Heart right ventricle (tissue), 16 donors: ENCODE results near the gene PHC2. TPM values are rescaled to one million over a fixed set of nuclear protein-coding genes. Genes with fewer than 3 reads are reported as not detected.
A peak's percentile ranks its signal among the peaks of the same experiment; 100 is the strongest.

Experiments used
- ATAC-seq, 8 donors: fragments of 200-7000 bp; cut with Tn5 transposase; one replicate each; pipeline ENCODE4 v1.9.1; 2020; ENCODE audit warnings: mild to moderate bottlenecking in 8 of 8, moderate library complexity in 8 of 8, moderate number of reproducible peaks in 1 of 8
- DNase-seq, 2 donors: peaks; one replicate each; pipeline ENCODE4 v3.0.0-alpha.2; 2020
- H3K27ac ChIP-seq, 10 donors: fragments of 200-600 bp; sonication (generic) in 2 of 10; one replicate each; pipeline versions ENCODE4 v1.5.0 to v1.8.0; 2020 to 2022; ENCODE audit warnings: mild to moderate bottlenecking in 3 of 10
- H3K27me3 ChIP-seq, 7 donors: fragments of 200-600 bp; one replicate each; pipeline ENCODE4 v1.8.0; 2021 to 2022; ENCODE audit warnings: mild to moderate bottlenecking in 2 of 7
- H3K36me3 ChIP-seq, 9 donors: fragments of 200-600 bp; sonication (generic) in 1 of 9; one replicate each; pipeline versions ENCODE4 v1.5.0 to v1.8.0; 2020 to 2022; ENCODE audit warnings: mild to moderate bottlenecking in 2 of 9
- H3K4me1 ChIP-seq, 9 donors: fragments of 200-600 bp; sonication (generic) in 1 of 9; one replicate each; pipeline versions ENCODE4 v1.5.0 to v1.8.0; 2020 to 2022; ENCODE audit warnings: mild to moderate bottlenecking in 4 of 9
- H3K4me3 ChIP-seq, 10 donors: fragments of 200-600 bp; sonication (generic) in 2 of 10; one replicate each; pipeline versions ENCODE4 v1.5.0 to v1.8.0; 2020 to 2022; ENCODE audit warnings: mild to moderate bottlenecking in 7 of 10, moderate library complexity in 2 of 10
- H3K9me3 ChIP-seq, 11 donors: fragments of 200-600 bp in 10 of 11; sonication (generic) in 2 of 11; one replicate each; pipeline versions ENCODE4 v1.5.0 to v1.8.0; 2013 to 2022; ENCODE audit warnings: mild to moderate bottlenecking in 2 of 11, control low read depth in 1 of 11, moderate library complexity in 1 of 11
- CTCF ChIP-seq, 9 donors: fragments of 200-600 bp; sonication (generic) in 2 of 9; IDR thresholded peaks; one replicate each; pipeline versions ENCODE4 v1.5.0 to v1.8.0; 2021 to 2022; ENCODE audit warnings: antibody characterized with exemption in 9 of 9, mild to moderate bottlenecking in 5 of 9, moderate library complexity in 1 of 9
- WGBS, 2 donors: extraction: QIAGEN DNeasy Blood & Tissue Kit; methylation state at CpG; one replicate each; pipeline ENCODE4 v1.1.7; 2013; ENCODE audit warnings: inconsistent platforms in 1 of 2; 5-methylcytosine and 5-hydroxymethylcytosine counted together
- intact Hi-C, 10 donors: fragments of 100-400 bp; cut with DNase I; formaldehyde crosslinking; loops; one replicate each; pipeline versions ENCODE4 v1.11.1 to v1.14.2; 2022
- polyA plus RNA-seq, 2 donors: library from polyadenylated mRNA; stranded (reverse); fragments of 200-250 nt; gene quantifications; one replicate each; pipeline ENCODE4 v1.2.3, GENCODE V29; 2013
- total RNA-seq, 10 donors: library from RNA; stranded (reverse); fragmentation: NEBNext Ultra II Directional in 3 of 10; extraction: Animal tissue kit (Norgen Biotek cat#: 25700) in 3 of 10; gene quantifications; one replicate each; pipeline versions ENCODE4 v1.2.1 to v1.2.4, GENCODE V29; 2021 to 2023
- donor health status: Arrhythmogenic right ventricular cardiomyopathy.
- donor health status: ischemic (EF 13 %, LVEDD 7.1; RV severe dilation, severe dysfunction).
- donor health status: healthy with polysubstance abuse.
- donor health status: DM: no; HTN: yes; CAD: no.
- donor health status: DM: no; HTN: no; CAD: no.
- donor health status: ischemic (EF 25% LVEDD 6.9; RV normal size, moderate dysfunction).
- donor health status: ischemic (EF 25% LVEDD 5.7; RV mildly dilated, moderate dysfunction).
- donor health status: healthy.
- donor health status: DM: yes; HTN: yes; CAD: no.
- donor health status: Ischemic cardiomyopathy.
- donor health status: ischemic (EF 35%, LVEDD 5.7; RV mildly dilated, moderate dysfunction).
- donor health status: nonischemic (EF 11% LVEDD 7.7; RV severe dilation, severe dysfunction).
- donor health status: DM: yes; HTN: yes; CAD: no.
- donor health status: PGD.
- donor health status: ischemic (EF 29% LVEDD 5.4; RV normal size, mild dysfunction).
- donor health status: nonischemic (EF 23%, LVEDD 6.1; RV moderate dilation, normal function).

PHC2 gene
- total and polyA plus RNA-seq, 12 donors, result 81.2 to 136 (median 99.3) TPM

GRCh38 chr1:33426916-33427315 is 4.0 kb downstream of the PHC2 start:
- WGBS, 2 donors, result 53 to 64% methylated on average over 3 of the region's 3 CpGs

GRCh38 chr1:33425900-33426299 is 5.0 kb downstream of the PHC2 start:
- peaks cover 0 to 62% (median 45%) of the 10 kb centered on the region in 9 donors for H3K4me1 ChIP-seq
- no peak for ATAC-seq
- no peaks in the 10 kb centered on the region for H3K27me3 ChIP-seq
- peaks cover 0 to 6% (median 0%) of the 10 kb centered on the region in 9 donors for H3K36me3 ChIP-seq
- no peak for TF ChIP-seq CTCF (IDR thresholded peaks at IDR 0.05)
- H3K9me3 ChIP-seq, result no peaks in the 10 kb centered on the region
- intact Hi-C loops, result loop anchor here in 3 of 10 donors (5.0 kb wide), 2 partner anchors 39 to 44 kb away; no protein-coding TSS in a partner anchor
- H3K27ac ChIP-seq, result peak overlapping the region in 1 of 10 donors; percentile 64
- no peak for DNase-seq
- WGBS, 2 donors, result 94 to 95% methylated on average over 2 of the region's 2 CpGs
- no peak overlapping the region for H3K4me3 ChIP-seq

More at GRCh38 chr1:33426916-33427315, 4.0 kb downstream of the PHC2 start:
- Histone ChIP-seq H3K27me3 (no peaks in the 10 kb centered on the region), H3K27ac (peak overlapping the region in 9 of 10 donors; percentile 6 to 88 (median 36)), H3K36me3 (peaks cover 0 to 6% (median 0%) of the 10 kb centered on the region in 9 donors), H3K9me3 (no peaks in the 10 kb centered on the region), H3K4me3 (no peak overlapping the region), H3K4me1 (peaks cover 0 to 57% (median 37%) of the 10 kb centered on the region in 9 donors)
- no peak for TF ChIP-seq CTCF (IDR thresholded peaks at IDR 0.05)
- DNase-seq, result no peak
- no peak for ATAC-seq
- intact Hi-C loops, result loop anchor here in 3 of 10 donors (5.0 kb wide), 2 partner anchors 40 to 45 kb away; no protein-coding TSS in a partner anchor

DNA sequence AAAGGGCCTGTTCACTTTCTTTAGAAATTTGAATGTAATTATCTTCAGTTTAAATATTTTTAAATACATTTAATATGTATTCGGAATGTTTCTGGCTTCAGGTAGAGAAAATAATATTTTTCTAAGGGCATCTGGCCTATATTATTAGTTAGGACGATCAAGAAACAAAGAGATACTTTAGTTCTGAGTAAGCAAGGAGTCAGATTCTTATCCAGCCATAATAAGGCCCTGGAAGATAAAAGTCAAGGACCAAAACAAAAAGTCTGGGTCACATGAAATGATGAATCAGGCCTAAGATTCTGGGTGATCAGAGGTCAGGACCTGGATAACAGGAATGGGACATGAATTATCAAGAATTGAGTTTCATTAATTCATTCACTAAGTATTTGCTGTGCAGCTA is 6.3 kb downstream of the PHC2 start:
- Histone ChIP-seq H3K27ac (no peak overlapping the region), H3K27me3 (no peaks in the 10 kb centered on the region), H3K9me3 (no peaks in the 10 kb centered on the region), H3K4me1 (peaks cover 0 to 61% (median 39%) of the 10 kb centered on the region in 9 donors), H3K36me3 (peaks cover 0 to 6% (median 0%) of the 10 kb centered on the region in 9 donors), H3K4me3 (no peak overlapping the region)
- TF ChIP-seq CTCF (IDR thresholded peaks at IDR 0.05), result no peak
- ATAC-seq (no peak), DNase-seq (no peak)
- intact Hi-C loops, result loop anchor here in 3 of 10 donors (5.0 kb wide), 2 partner anchors 37 to 42 kb away; no protein-coding TSS in a partner anchor
- 68 to 85% methylated on average over 2 of the region's 2 CpGs for WGBS, 2 donors

DNA sequence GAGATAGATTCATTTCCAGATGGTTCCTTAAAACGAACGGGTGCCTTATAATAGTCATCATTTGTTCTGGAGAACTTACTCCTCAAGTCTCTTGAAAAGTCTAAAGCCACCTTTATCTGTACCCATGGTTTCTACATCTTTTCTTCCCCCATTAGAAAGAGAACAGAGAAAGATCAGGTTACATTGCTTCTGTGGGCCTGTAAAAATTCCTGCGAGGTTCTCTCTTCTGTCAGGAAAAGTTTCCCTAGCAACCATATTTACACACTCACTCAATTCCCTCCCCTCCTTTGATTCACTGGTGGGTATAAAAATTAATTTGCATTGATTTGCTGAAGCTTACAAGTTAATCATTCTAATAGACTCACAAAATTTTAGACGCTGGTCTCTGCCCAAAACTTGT is 6.7 kb downstream of the PHC2 start:
- H3K9me3 ChIP-seq, result peaks cover 0 to under 1% (median 0%) of the 10 kb centered on the region in 11 donors
- peaks cover 0 to 57% (median 35%) of the 10 kb centered on the region in 9 donors for H3K4me1 ChIP-seq
- intact Hi-C loops, result no loop called here
- H3K36me3 ChIP-seq, result peaks cover 0 to 6% (median 0%) of the 10 kb centered on the region in 9 donors
- no peak for ATAC-seq
- no peaks in the 10 kb centered on the region for H3K27me3 ChIP-seq
- H3K27ac ChIP-seq, result no peak overlapping the region
- no peak for DNase-seq
- H3K4me3 ChIP-seq, result no peak overlapping the region
- TF ChIP-seq CTCF (IDR thresholded peaks at IDR 0.05), result no peak
- 70 to 85% methylated on average over 4 of the region's 4 CpGs for WGBS, 2 donors
